ENCODE results near the gene ZFP36L2. TPM values are rescaled to one million over a fixed set of nuclear protein-coding genes. Genes with fewer than 3 reads are reported as not detected.

Gene ZFP36L2
- total RNA-seq, 4 donors from 2014 or later = 146 to 287 (median 172) TPM

DNA sequence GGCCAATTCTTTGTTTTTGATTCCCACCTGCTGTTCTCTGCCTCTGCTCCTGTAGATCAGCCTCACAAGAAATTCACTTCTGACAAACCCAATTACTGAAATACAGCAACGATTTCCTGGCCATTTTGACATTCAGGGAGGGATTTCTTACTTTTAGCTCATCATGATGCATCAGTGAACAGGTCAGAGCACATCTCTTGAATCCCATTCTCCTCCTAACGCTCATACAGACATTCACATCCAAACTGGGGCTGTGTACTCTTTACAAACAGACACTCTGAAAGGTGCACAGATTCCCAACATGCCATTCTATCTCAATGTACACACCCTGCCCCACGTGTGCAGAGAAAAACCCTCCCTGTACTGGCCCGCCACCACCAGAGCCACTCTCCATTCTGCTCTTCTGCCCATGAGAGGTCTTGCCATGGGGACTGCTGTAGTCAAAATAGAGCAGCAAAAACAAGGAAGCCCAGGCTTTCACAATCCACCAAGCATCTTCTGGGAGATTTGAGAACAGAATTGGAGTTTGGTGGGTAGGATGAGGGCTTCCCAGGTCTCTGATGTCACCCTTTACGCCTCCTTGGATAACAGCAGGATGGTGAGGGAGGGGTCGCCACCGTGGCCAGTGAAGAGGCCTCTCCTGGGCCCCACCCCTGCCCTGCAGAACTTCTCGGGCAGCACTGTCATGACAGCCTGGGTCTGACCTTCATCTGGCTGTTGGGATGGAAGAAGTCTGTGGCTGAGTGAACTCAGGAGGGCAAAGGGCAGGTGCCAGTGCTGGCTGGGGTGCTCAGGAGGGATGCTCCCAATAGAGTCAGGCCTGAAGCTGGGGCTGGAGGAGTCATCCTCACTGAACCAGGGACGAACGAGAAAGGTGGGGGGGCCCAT lies 41.9 kb upstream of the ZFP36L2 start:
- no peak for DNase-seq
- Histone ChIP-seq H3K4me3 (replicated peaks in 1 of 3) (no peak overlapping the region), H3K4me1 (peaks cover 67 to 89% of the 10 kb centered on the region in 2 donors), H3K27ac (peak overlapping the region; percentile 92 to 95 (median 93)), H3K9me3 (no peaks in the 10 kb centered on the region), H3K27me3 (no peaks in the 10 kb centered on the region), H3K36me3 (no peaks in the 10 kb centered on the region)
- intact Hi-C loops (cut with DNase I) = no loop called here
- TF ChIP-seq, protein P1, sequence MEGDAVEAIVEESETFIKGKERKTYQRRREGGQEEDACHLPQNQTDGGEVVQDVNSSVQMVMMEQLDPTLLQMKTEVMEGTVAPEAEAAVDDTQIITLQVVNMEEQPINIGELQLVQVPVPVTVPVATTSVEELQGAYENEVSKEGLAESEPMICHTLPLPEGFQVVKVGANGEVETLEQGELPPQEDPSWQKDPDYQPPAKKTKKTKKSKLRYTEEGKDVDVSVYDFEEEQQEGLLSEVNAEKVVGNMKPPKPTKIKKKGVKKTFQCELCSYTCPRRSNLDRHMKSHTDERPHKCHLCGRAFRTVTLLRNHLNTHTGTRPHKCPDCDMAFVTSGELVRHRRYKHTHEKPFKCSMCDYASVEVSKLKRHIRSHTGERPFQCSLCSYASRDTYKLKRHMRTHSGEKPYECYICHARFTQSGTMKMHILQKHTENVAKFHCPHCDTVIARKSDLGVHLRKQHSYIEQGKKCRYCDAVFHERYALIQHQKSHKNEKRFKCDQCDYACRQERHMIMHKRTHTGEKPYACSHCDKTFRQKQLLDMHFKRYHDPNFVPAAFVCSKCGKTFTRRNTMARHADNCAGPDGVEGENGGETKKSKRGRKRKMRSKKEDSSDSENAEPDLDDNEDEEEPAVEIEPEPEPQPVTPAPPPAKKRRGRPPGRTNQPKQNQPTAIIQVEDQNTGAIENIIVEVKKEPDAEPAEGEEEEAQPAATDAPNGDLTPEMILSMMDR (IDR thresholded peaks at IDR 0.05) = no peak
- TF ChIP-seq POLR2A (IDR thresholded peaks at IDR 0.05) = peak in 1 of 2 donors; percentile 34
- WGBS, 2 donors = 53 to 73% methylated on average over 10 of the region's 10 CpGs

DNA sequence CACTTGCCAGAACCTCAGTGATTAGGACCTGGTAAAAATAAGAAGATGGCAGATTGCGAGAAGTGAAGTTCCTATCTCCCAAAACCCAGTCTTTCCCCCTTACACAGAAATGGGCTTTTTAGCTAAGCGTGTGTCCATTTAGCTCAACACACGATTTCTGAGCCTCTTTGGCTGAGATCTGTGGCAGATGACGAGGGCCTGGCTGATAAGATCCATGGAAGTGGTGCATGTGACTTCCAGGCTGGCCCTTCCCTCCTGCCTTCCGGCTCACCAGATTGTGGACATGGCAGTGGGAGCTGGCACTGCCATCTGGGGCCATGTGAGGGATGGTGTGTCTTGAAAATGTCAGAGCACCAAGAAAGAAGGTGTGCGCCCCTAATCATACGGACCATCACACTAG lies 41.0 kb upstream of the ZFP36L2 start:
- WGBS, 2 donors = 79 to 90% methylated on average over 7 of the region's 7 CpGs
- intact Hi-C loops (cut with DNase I) = no loop called here
- H3K4me3 ChIP-seq (replicated peaks in 1 of 3) = no peak overlapping the region
- H3K36me3 ChIP-seq = no peaks in the 10 kb centered on the region
- TF ChIP-seq, protein P1 (IDR thresholded peaks at IDR 0.05) = no peak
- no peak for TF ChIP-seq POLR2A (IDR thresholded peaks at IDR 0.05)
- peak overlapping the region; percentile 92 to 95 (median 93) for H3K27ac ChIP-seq
- no peaks in the 10 kb centered on the region for H3K9me3 ChIP-seq
- H3K4me1 ChIP-seq = peaks cover 64 to 80% of the 10 kb centered on the region in 2 donors
- no peaks in the 10 kb centered on the region for H3K27me3 ChIP-seq
- DNase-seq = no peak

GRCh38 chr2:43266711-43267111 lies 40.3 kb upstream of the ZFP36L2 start:
- Histone ChIP-seq H3K4me1 (peaks cover 64 to 73% of the 10 kb centered on the region in 2 donors), H3K27me3 (no peaks in the 10 kb centered on the region), H3K36me3 (no peaks in the 10 kb centered on the region), H3K27ac (peak overlapping the region; percentile 92 to 95 (median 93)), H3K4me3 (replicated peaks in 1 of 3) (no peak overlapping the region), H3K9me3 (no peaks in the 10 kb centered on the region)
- peak in 1 of 2 donors; percentile 53 for TF ChIP-seq POLR2A (IDR thresholded peaks at IDR 0.05)
- TF ChIP-seq, protein P1 (IDR thresholded peaks at IDR 0.05) = no peak
- 32 to 50% methylated on average over 4 of the region's 4 CpGs for WGBS, 2 donors
- peak; percentile 93 to 95 for DNase-seq
- intact Hi-C loops (cut with DNase I) = no loop called here

DNA sequence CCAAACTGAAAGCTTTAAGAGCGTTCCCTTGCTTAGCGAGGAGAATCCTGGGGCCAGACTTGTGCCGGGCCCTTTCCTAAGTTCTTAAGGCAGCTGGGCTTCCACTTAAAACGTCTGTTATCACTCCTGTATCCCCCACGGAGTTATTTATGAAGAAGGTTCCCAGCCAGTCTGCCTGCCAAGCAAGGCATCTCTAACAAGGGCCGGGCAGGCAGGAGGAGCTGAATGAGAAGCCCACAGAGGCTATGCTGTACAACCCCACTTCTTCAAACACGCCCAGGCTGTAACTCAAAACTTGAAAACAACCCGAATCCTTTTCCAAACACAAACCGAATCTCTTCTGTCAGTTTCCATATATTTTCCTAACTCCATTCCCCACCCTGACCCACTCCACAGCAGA lies 39.0 kb upstream of the ZFP36L2 start:
- no peaks in the 10 kb centered on the region for H3K27me3 ChIP-seq
- H3K36me3 ChIP-seq = no peaks in the 10 kb centered on the region
- DNase-seq = peak; percentile 46 to 49
- no peaks in the 10 kb centered on the region for H3K9me3 ChIP-seq
- H3K4me3 ChIP-seq (replicated peaks in 1 of 3) = no peak overlapping the region
- TF ChIP-seq, protein P1 (IDR thresholded peaks at IDR 0.05) = no peak
- no peak for TF ChIP-seq POLR2A (IDR thresholded peaks at IDR 0.05)
- 30 to 39% methylated on average over 9 of the region's 9 CpGs for WGBS, 2 donors
- intact Hi-C loops (cut with DNase I) = no loop called here
- H3K4me1 ChIP-seq = peaks cover 57 to 64% of the 10 kb centered on the region in 2 donors
- H3K27ac ChIP-seq = peak overlapping the region; percentile 92 to 95 (median 93)

DNA sequence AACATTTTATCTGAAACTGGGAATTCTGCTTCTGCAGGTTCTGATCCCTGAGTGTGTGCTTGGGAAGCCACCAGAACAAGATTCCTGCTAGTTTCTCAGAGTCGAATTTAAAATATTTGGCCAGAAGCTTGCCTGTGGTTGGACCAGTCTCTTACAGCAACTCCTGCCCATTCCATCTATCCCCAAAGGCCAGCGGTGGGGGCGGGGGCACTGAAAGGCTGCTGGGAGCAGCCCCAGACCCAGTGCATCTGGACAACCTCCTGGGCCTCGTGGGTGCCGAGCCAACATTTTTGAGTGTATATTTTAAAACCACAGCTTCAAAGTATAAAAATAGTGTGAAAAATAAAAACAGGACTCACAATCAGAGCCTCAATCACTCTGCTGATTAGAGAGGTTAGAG lies 38.6 kb upstream of the ZFP36L2 start:
- Histone ChIP-seq H3K36me3 (no peaks in the 10 kb centered on the region), H3K27ac (peak overlapping the region; percentile 92 to 95 (median 93)), H3K27me3 (no peaks in the 10 kb centered on the region), H3K9me3 (no peaks in the 10 kb centered on the region), H3K4me3 (replicated peaks in 1 of 3) (no peak overlapping the region), H3K4me1 (peaks cover 53 to 60% of the 10 kb centered on the region in 2 donors)
- intact Hi-C loops (cut with DNase I) = no loop called here
- TF ChIP-seq POLR2A (IDR thresholded peaks at IDR 0.05) = no peak
- TF ChIP-seq, protein P1 (IDR thresholded peaks at IDR 0.05) = no peak
- DNase-seq = peak; percentile 33 to 41
- WGBS, 2 donors = 34 to 47% methylated on average over 5 of the region's 5 CpGs

All from thyroid gland (tissue), 4 donors.